Measurements from ENCODE around the gene KLHL25. TPM values are rescaled to one million over a fixed set of nuclear protein-coding genes. Genes with fewer than 3 reads are reported as not detected.
A peak's percentile ranks its signal among the peaks of the same experiment; 100 is the strongest.

Gene KLHL25
- total and polyA plus RNA-seq, 2 of the 8 experiments (the other 6 are each of a cell fraction or from before 2014, with no cell fraction given) = 16.5 to 22.0 TPM

DNA sequence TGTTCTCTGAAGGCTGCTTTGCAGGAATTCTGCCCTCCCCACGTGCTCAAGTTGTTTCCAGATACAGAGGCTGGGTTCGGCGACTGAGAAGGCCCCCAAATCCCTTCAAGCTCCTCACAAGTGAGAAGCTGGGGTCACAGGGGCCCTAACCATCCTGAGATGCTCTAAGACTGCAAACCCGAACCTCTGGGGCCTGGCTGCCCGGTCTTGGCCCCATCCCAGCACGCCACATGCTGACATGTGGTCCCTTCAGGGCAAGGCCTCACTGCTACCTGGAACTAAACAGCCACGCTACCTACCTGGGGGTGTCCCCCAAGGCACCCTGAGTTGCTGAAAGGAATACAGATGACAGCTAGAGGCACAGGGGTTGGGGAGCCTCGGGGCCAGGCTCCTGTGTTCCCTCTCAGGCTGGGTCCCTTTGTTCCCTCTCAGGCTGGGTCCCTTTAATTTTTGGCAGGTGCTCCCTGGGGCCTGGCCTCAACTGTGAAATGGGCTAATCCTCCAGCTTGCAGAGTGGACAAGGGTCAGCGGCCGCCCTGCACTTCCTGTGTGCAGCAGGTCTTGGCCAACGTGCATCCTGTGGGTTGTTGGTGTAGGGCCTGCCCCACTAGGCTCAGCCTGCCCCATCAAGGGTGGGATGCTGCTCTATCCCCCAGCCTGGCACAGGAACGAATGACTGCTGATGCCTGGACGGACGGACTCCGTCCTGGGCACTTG lies 32.5 kb downstream of the KLHL25 start:
- no peak overlapping the region for H2AFZ ChIP-seq (ENCODE audit: low read length)
- H2AK5ac ChIP-seq (ENCODE audit: low read depth, low read length) = no peak overlapping the region
- no peaks in the 10 kb centered on the region for H3K23me2 ChIP-seq (ENCODE audit: low read depth, low read length)
- no peak overlapping the region; the same call in 1 of the 2 replicates for H2BK12ac ChIP-seq (ENCODE audit: low read depth, low read length)
- H3K36me3 ChIP-seq (ENCODE audit: control insufficient read depth in 2 of 4, insufficient read depth in 4 of 4, low read length in 3 of 4) = peaks cover 0 to 2% (median 0%) of the 10 kb centered on the region in 4 experiments; a peak in 4 of 8 replicates
- peaks cover 0 to 8% (median 3%) of the 10 kb centered on the region in 4 experiments; a peak in 4 of 7 replicates for H3K4me1 ChIP-seq (replicated peaks in 1 of 4; ENCODE audit: control insufficient read depth in 3 of 4, insufficient read depth in 4 of 4, low read length in 3 of 4)
- H3K9me3 ChIP-seq (ENCODE audit: insufficient read depth in 2 of 2, low read depth in 1 of 2, low read length in 1 of 2) = no peaks in the 10 kb centered on the region
- POLR2A ChIA-PET (ENCODE audit: partially characterized antibody) = interaction anchor here (5.1 kb wide), 1 partner anchor 11 kb away, joined by 22 read pairs; no protein-coding TSS in a partner anchor
- H2BK15ac ChIP-seq (ENCODE audit: low read length) = no peak overlapping the region
- no peak overlapping the region; the same call in 1 of the 2 replicates for H3K27ac ChIP-seq (ENCODE audit: low read depth, low read length)
- peaks cover 0 to 35% of the 10 kb centered on the region in 2 experiments; a peak in 2 of 4 replicates for H3K79me2 ChIP-seq (ENCODE audit: control insufficient read depth in 1 of 2, insufficient read depth in 2 of 2, low read length in 2 of 2)
- DNase-seq (ENCODE audit: low read depth in 1 of 2, low spot score in 2 of 2) (no peak), FAIRE-seq (no peak)
- H4K8ac ChIP-seq (ENCODE audit: extremely low read depth, insufficient read depth, low read length) = peak overlapping the region; percentile 72
- H3K27me3 ChIP-seq (replicated peaks in 1 of 4; ENCODE audit: control insufficient read depth in 3 of 4, extremely low read depth in 1 of 4, insufficient read depth in 3 of 4, low read length in 3 of 4) = no peaks in the 10 kb centered on the region
- WGBS, 2 experiments (ENCODE audit: extremely low coverage in 1 of 2, insufficient coverage in 1 of 2, insufficient read length in 1 of 2, insufficient replicate concordance in 2 of 2, low coverage in 1 of 2, low lambda C conversion rate in 2 of 2, missing lambda C conversion rate in 1 of 2) = 91% methylated on average over 15 of the region's 15 CpGs; no CpG with 5 or more reads in 1 of the 2 experiments
- H4K91ac ChIP-seq (replicated peaks; ENCODE audit: insufficient read length, low read length) = no peak overlapping the region
- H3K4me3 ChIP-seq (ENCODE audit: extremely low read depth in 1 of 4, insufficient read depth in 2 of 4, low read depth in 3 of 4, low read length in 4 of 4) = no peak overlapping the region
- no peak overlapping the region for H3K4me2 ChIP-seq (ENCODE audit: insufficient read depth in 1 of 2, low read depth in 2 of 2, low read length in 2 of 2)
- no peak overlapping the region for H3K4ac ChIP-seq (replicated peaks; ENCODE audit: insufficient read length, low read depth, low read length)
- H3K9ac ChIP-seq (replicated peaks in 1 of 4; ENCODE audit: extremely low read depth in 1 of 4, low read depth in 3 of 4, low read length in 3 of 4) = no peak overlapping the region
- H3K14ac ChIP-seq (ENCODE audit: insufficient read length) = no peak overlapping the region
- no peak overlapping the region for H3K18ac ChIP-seq (ENCODE audit: extremely low read depth, low read length)
- no peak overlapping the region for H4K5ac ChIP-seq (ENCODE audit: insufficient read length, low read depth, low read length)
- no peak overlapping the region; the same call in 1 of the 2 replicates for H2BK5ac ChIP-seq (ENCODE audit: low read depth, low read length)
- CTCF ChIA-PET (ENCODE audit: partially characterized antibody) = interaction anchor here (1.6 to 3.9 kb wide), 4 partner anchors 8 to 78 kb away, joined by 5 to 14 read pairs (median 8); no protein-coding TSS in a partner anchor
- H3K56ac ChIP-seq (replicated peaks; ENCODE audit: insufficient read length, low read depth, low read length) = no peak overlapping the region
- no peak overlapping the region for H2BK120ac ChIP-seq (replicated peaks; ENCODE audit: low read depth, low read length)
- H3K23ac ChIP-seq (ENCODE audit: insufficient read length) = no peak overlapping the region
- H3K79me1 ChIP-seq (ENCODE audit: low read depth, low read length) = peaks cover 17% of the 10 kb centered on the region
- TF ChIP-seq CBX5 (IDR thresholded peaks at IDR 0.05; ENCODE audit: low read depth, low read length) (no peak), SRF (IDR thresholded peaks at IDR 0.05; ENCODE audit: low read depth, low read length) (no peak), ZNF274 (IDR thresholded peaks at IDR 0.05; ENCODE audit: borderline replicate concordance, extremely low read depth, low read length) (no peak), KDM1A (IDR thresholded peaks at IDR 0.05; ENCODE audit: borderline replicate concordance, low read length) (no peak), SIN3A (conservative IDR thresholded peaks at IDR 0.05 in 1 of 2, IDR thresholded peaks at IDR 0.05 in 1 of 2; ENCODE audit: low read depth in 1 of 2, low read length in 2 of 2) (no peak), TEAD4 (IDR thresholded peaks at IDR 0.05; ENCODE audit: low read depth, low read length) (no peak), FOSL1 (IDR thresholded peaks at IDR 0.05; ENCODE audit: insufficient read depth, low read depth, low read length) (no peak), BCL11A (IDR thresholded peaks at IDR 0.05; ENCODE audit: low read depth in 2 of 2, low read length in 2 of 2) (no peak), EZH2 (IDR thresholded peaks at IDR 0.05; ENCODE audit: low read depth, low read length, severe bottlenecking) (no peak)
- TF ChIP-seq, protein P1, sequence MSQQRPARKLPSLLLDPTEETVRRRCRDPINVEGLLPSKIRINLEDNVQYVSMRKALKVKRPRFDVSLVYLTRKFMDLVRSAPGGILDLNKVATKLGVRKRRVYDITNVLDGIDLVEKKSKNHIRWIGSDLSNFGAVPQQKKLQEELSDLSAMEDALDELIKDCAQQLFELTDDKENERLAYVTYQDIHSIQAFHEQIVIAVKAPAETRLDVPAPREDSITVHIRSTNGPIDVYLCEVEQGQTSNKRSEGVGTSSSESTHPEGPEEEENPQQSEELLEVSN (IDR thresholded peaks at IDR 0.05) = no peak
- peaks cover 10 to 18% of the 10 kb centered on the region in 2 experiments for H4K20me1 ChIP-seq (replicated peaks in 1 of 2; ENCODE audit: control insufficient read depth in 1 of 2, insufficient read depth in 2 of 2, low read length in 2 of 2)
- no peak overlapping the region for H2BK20ac ChIP-seq (ENCODE audit: low read length)
